H1 (cell line): ENCODE measurements around the gene PDRG1. TPM values are rescaled to one million over a fixed set of nuclear protein-coding genes. Genes with fewer than 3 reads are reported as not detected.

Experiments used
- CTCF ChIA-PET: fragments of 300-600 bp; sonication (Branson Sonifier 250); formaldehyde crosslinking; loops from one replicate; lab custom pipeline; 2021; ENCODE audit not compliant: partially characterized antibody; lab: Charles Lee
- POLR2A ChIA-PET: fragments of 300-600 bp; sonication (Branson Sonifier 250); formaldehyde crosslinking; loops from one replicate; lab custom pipeline; 2021; ENCODE audit warnings: inconsistent platforms; ENCODE audit not compliant: partially characterized antibody; lab: Charles Lee
- DNase-seq, 2 experiments: peaks; one replicate each; pipeline versions ENCODE4 v3.0.0 to v3.0.0-alpha.2; 2010 to 2022; ENCODE audit warnings: low spot score in 2 of 2, low read depth in 1 of 2, mixed read lengths in 1 of 2
- FAIRE-seq: peaks from 2 replicates; lab custom pipeline; 2011; peaks lifted over from hg19 to GRCh38; lab: Jason Lieb, UNC
- H2AFZ ChIP-seq: 2 replicates; pipeline ENCODE4 v1.8.1; 2012; ENCODE audit warnings: low read length, inconsistent platforms
- H2AK5ac ChIP-seq: 2 replicates; pipeline ENCODE4 v1.6.1; 2013; ENCODE audit warnings: low read depth, low read length
- H2BK120ac ChIP-seq: replicated peaks from 2 replicates; pipeline ENCODE3; 2013; ENCODE audit warnings: low read depth, low read length, inconsistent platforms
- H2BK12ac ChIP-seq: 2 replicates; pipeline ENCODE4 v1.6.1; 2013; ENCODE audit warnings: low read depth, low read length
- H2BK15ac ChIP-seq: 2 replicates; pipeline ENCODE4 v1.6.1; 2013; ENCODE audit warnings: low read length
- H2BK20ac ChIP-seq: 2 replicates; pipeline ENCODE4 v1.6.1; 2013; ENCODE audit warnings: low read length
- H2BK5ac ChIP-seq: 2 replicates; pipeline ENCODE4 v1.6.1; 2013; ENCODE audit warnings: low read depth, low read length
- H3K14ac ChIP-seq: 2 replicates; pipeline ENCODE4 v1.6.1; 2013; ENCODE audit warnings: inconsistent platforms; ENCODE audit not compliant: insufficient read length
- H3K18ac ChIP-seq: 2 replicates; pipeline ENCODE4 v1.6.1; 2013; ENCODE audit warnings: low read length; ENCODE audit errors: extremely low read depth
- H3K23ac ChIP-seq: 2 replicates; pipeline ENCODE4 v1.6.1; 2013; ENCODE audit warnings: inconsistent platforms; ENCODE audit not compliant: insufficient read length
- H3K23me2 ChIP-seq: 2 replicates; pipeline ENCODE4 v1.6.1; 2013; ENCODE audit warnings: low read depth, low read length
- H3K27ac ChIP-seq: 2 replicates; pipeline ENCODE4 v1.6.1; 2011; ENCODE audit warnings: low read depth, low read length, inconsistent platforms
- H3K27me3 ChIP-seq, 4 experiments: replicated peaks in 1 of 4; 1 replicate in 1 of 4; 2 replicates in 3 of 4; pipeline versions ENCODE4 v1.6.1 to v1.8.1; 2011 to 2013; ENCODE audit warnings: low read length in 3 of 4, mild to moderate bottlenecking in 3 of 4, inconsistent platforms in 2 of 4, mixed read lengths in 2 of 4, moderate library complexity in 1 of 4; ENCODE audit not compliant: control insufficient read depth in 3 of 4, insufficient read depth in 3 of 4; ENCODE audit errors: extremely low read depth in 1 of 4
- H3K36me3 ChIP-seq, 4 experiments: 2 replicates each; pipeline versions ENCODE4 v1.6.1 to v1.8.1; 2011 to 2013; ENCODE audit warnings: mild to moderate bottlenecking in 4 of 4, low read length in 3 of 4, moderate library complexity in 2 of 4, control low read depth in 1 of 4, inconsistent platforms in 1 of 4; ENCODE audit not compliant: insufficient read depth in 4 of 4, control insufficient read depth in 2 of 4
- H3K4ac ChIP-seq: replicated peaks from 2 replicates; pipeline ENCODE3; 2013; ENCODE audit warnings: low read length, low read depth, mixed read lengths, inconsistent platforms; ENCODE audit not compliant: insufficient read length
- H3K4me1 ChIP-seq, 4 experiments: replicated peaks in 1 of 4; 1 replicate in 1 of 4; 2 replicates in 3 of 4; pipeline versions ENCODE4 v1.6.1 to v1.8.1; 2011 to 2013; ENCODE audit warnings: low read length in 3 of 4, inconsistent platforms in 2 of 4, mixed read lengths in 1 of 4; ENCODE audit not compliant: insufficient read depth in 4 of 4, control insufficient read depth in 3 of 4
- H3K4me2 ChIP-seq, 2 experiments: 2 replicates each; pipeline versions ENCODE4 v1.6.1 to v1.8.1; 2011 to 2013; ENCODE audit warnings: low read depth in 2 of 2, low read length in 2 of 2, control low read depth in 1 of 2, inconsistent platforms in 1 of 2, mild to moderate bottlenecking in 1 of 2; ENCODE audit not compliant: insufficient read depth in 1 of 2
- H3K4me3 ChIP-seq, 4 experiments: fragments of 200-600, 300-600 bp in 1 of 4; sonication (generic), shearing (Covaris generic), sonication (Bioruptor Twin) in 1 of 4; 2 replicates each; pipeline versions ENCODE4 v1.5.1 to v1.8.1; 2011 to 2016; ENCODE audit warnings: low read length in 4 of 4, low read depth in 3 of 4, control low read depth in 2 of 4, inconsistent platforms in 2 of 4, mild to moderate bottlenecking in 2 of 4, mixed read lengths in 1 of 4, moderate library complexity in 1 of 4; ENCODE audit not compliant: insufficient read depth in 2 of 4; ENCODE audit errors: extremely low read depth in 1 of 4
- H3K56ac ChIP-seq: replicated peaks from 2 replicates; pipeline ENCODE3; 2013; ENCODE audit warnings: low read depth, mild to moderate bottlenecking, mixed read lengths, low read length, inconsistent platforms; ENCODE audit not compliant: insufficient read length
- H3K79me1 ChIP-seq: 2 replicates; pipeline ENCODE4 v1.6.1; 2013; ENCODE audit warnings: low read depth, low read length, control low read depth
- H3K79me2 ChIP-seq, 2 experiments: 2 replicates each; pipeline versions ENCODE4 v1.6.1 to v1.8.1; 2012 to 2013; ENCODE audit warnings: low read length in 2 of 2, mild to moderate bottlenecking in 2 of 2, inconsistent platforms in 1 of 2; ENCODE audit not compliant: insufficient read depth in 2 of 2, control insufficient read depth in 1 of 2
- H3K9ac ChIP-seq, 4 experiments: replicated peaks in 1 of 4; 1 replicate in 1 of 4; 2 replicates in 3 of 4; pipeline versions ENCODE4 v1.6.1 to v1.8.1; 2011 to 2013; ENCODE audit warnings: low read depth in 3 of 4, low read length in 3 of 4, control low read depth in 2 of 4, mild to moderate bottlenecking in 2 of 4, moderate library complexity in 2 of 4, inconsistent platforms in 1 of 4; ENCODE audit errors: extremely low read depth in 1 of 4
- H3K9me3 ChIP-seq, 2 experiments: 2 replicates each; pipeline versions ENCODE4 v1.6.1 to v1.8.1; 2012 to 2013; ENCODE audit warnings: mild to moderate bottlenecking in 2 of 2, moderate library complexity in 2 of 2, control low read depth in 1 of 2, inconsistent platforms in 1 of 2, low read depth in 1 of 2, low read length in 1 of 2, mixed read lengths in 1 of 2; ENCODE audit not compliant: insufficient read depth in 2 of 2
- H4K20me1 ChIP-seq, 2 experiments: replicated peaks in 1 of 2; 2 replicates each; pipeline versions ENCODE3 to v1.8.1; 2011 to 2013; ENCODE audit warnings: inconsistent platforms in 2 of 2, low read length in 2 of 2, mild to moderate bottlenecking in 1 of 2; ENCODE audit not compliant: insufficient read depth in 2 of 2, control insufficient read depth in 1 of 2
- H4K5ac ChIP-seq: 2 replicates; pipeline ENCODE4 v1.6.1; 2013; ENCODE audit warnings: low read length, low read depth, mixed read lengths, inconsistent platforms; ENCODE audit not compliant: insufficient read length
- H4K8ac ChIP-seq: 2 replicates; pipeline ENCODE4 v1.8.0; 2013; ENCODE audit warnings: mild to moderate bottlenecking, moderate library complexity, low read length, inconsistent platforms; ENCODE audit not compliant: insufficient read depth; ENCODE audit errors: extremely low read depth
- H4K91ac ChIP-seq: replicated peaks from 2 replicates; pipeline ENCODE3; 2013; ENCODE audit warnings: low read length, mixed read lengths, inconsistent platforms; ENCODE audit not compliant: insufficient read length
- ASH2L ChIP-seq: fragments of 200-600, 300-600 bp; sonication (generic); IDR thresholded peaks from one replicate; pipeline ENCODE4 v1.7.1; 2017; ENCODE audit warnings: low read length
- EGR1 ChIP-seq: IDR thresholded peaks from 2 replicates; pipeline ENCODE4 v1.6.1; 2011; ENCODE audit warnings: low read depth, low read length, borderline replicate concordance
- GABPA ChIP-seq: IDR thresholded peaks from 2 replicates; pipeline ENCODE4 v1.6.1; 2011; ENCODE audit warnings: mild to moderate bottlenecking, low read length, moderate library complexity, borderline replicate concordance; ENCODE audit not compliant: insufficient read depth
- NRF1 ChIP-seq: IDR thresholded peaks from 2 replicates; pipeline ENCODE4 v1.6.1; 2011; ENCODE audit warnings: mild to moderate bottlenecking, low read depth, low read length, improper control_type of control experiment
- POLR2AphosphoS5 ChIP-seq: IDR thresholded peaks from 2 replicates; pipeline ENCODE4 v1.6.1; 2011; ENCODE audit warnings: low read depth, low read length
- RAD21 ChIP-seq, 2 experiments: IDR thresholded peaks in 1 of 2; conservative IDR thresholded peaks in 1 of 2; 2 replicates each; pipeline ENCODE4 v1.6.1; 2011; ENCODE audit warnings: low read depth in 2 of 2, low read length in 2 of 2, improper control_type of control experiment in 1 of 2, inconsistent platforms in 1 of 2, mild to moderate bottlenecking in 1 of 2, moderate library complexity in 1 of 2
- SAP30 ChIP-seq: fragments of 300-600 bp; sonication (generic); IDR thresholded peaks from 2 replicates; pipeline ENCODE4 v1.7.1; 2012; ENCODE audit warnings: low read length, moderate library complexity, mild to moderate bottlenecking, inconsistent platforms; ENCODE audit not compliant: insufficient read depth, insufficient replicate concordance
- TBP ChIP-seq: IDR thresholded peaks from 2 replicates; pipeline ENCODE4 v1.6.1; 2011; ENCODE audit warnings: low read depth, low read length, improper control_type of control experiment
- TEAD4 ChIP-seq: IDR thresholded peaks from 2 replicates; pipeline ENCODE4 v1.6.1; 2012; ENCODE audit warnings: low read depth, low read length, inconsistent platforms, mixed read lengths
- WGBS, 2 experiments: shearing (Covaris generic) in 1 of 2; methylation state at CpG; one replicate each; pipeline versions ENCODE4 v1.1.6 to v1.1.7; 2013 to 2015; ENCODE audit warnings: low lambda C conversion rate in 2 of 2, mixed read lengths in 2 of 2, inconsistent platforms in 1 of 2, low coverage in 1 of 2, missing lambda C conversion rate in 1 of 2; ENCODE audit not compliant: insufficient replicate concordance in 2 of 2, insufficient coverage in 1 of 2, insufficient read length in 1 of 2; ENCODE audit errors: extremely low coverage in 1 of 2, missing lambda C conversion rate in 1 of 2; 5-methylcytosine and 5-hydroxymethylcytosine counted together
- polyA plus RNA-seq, 7 experiments: library from polyadenylated mRNA; depleted of rRNA in 3 of 7; stranded (reverse) in 5 of 7; unstranded in 2 of 7; fragments of >200 nt in 5 of 7; fragments of 200-250 nt in 2 of 7; gene quantifications; 1 replicate in 5 of 7; 2 replicates in 1 of 7; 4 replicates in 1 of 7; pipeline versions ENCODE4 v1.2.1 to v1.2.3, GENCODE V29; 2011 to 2013; ENCODE audit warnings: missing spikeins in 2 of 7, mixed read lengths in 2 of 7
- total RNA-seq: library from RNA; stranded (reverse); fragmentation: NEBNext Ultra II Directional; extraction: Animal tissue kit (Norgen Biotek cat#: 25700); gene quantifications from 2 replicates; pipeline ENCODE4 v1.2.1, GENCODE V29; 2021

The PDRG1 gene
- total and polyA plus RNA-seq, 2 of the 8 experiments (the other 6 are each of a cell fraction or from before 2014, with no cell fraction given), result 14.2 to 20.8 TPM

DNA sequence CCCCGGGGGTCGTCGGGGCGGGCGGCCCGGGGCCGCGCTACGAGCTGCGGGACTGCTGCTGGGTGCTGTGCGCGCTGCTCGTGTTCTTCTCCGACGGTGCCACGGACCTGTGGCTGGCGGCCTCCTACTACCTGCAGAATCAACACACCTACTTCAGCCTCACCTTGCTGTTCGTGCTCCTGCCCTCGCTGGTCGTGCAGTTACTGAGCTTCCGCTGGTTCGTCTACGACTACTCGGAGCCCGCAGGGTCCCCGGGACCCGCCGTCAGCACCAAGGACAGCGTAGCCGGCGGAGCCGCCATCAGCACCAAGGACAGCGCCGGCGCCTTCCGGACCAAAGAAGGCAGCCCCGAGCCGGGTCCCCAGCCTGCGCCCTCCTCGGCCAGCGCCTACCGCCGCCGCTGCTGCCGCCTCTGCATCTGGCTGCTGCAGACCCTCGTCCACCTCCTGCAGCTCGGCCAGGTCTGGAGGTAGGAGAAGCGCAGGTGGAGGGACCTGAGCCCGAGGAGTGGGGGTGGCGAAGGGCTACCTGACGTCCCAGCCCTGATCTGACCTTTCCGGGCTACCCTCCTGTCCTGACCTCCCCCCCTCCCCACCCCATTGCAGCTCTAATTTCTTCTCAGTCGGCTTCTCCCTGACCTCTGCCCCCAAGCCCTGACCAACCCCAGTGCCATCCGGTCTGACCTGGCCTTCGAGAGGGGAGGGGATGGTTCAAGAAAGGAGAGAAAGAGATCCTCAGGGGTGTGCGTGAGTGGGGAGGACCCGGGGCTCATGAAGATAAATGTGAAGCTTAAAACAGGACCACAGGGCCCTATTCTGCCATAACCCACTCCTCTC lies 16.7 kb upstream of the PDRG1 start:
- no peak overlapping the region for H4K5ac ChIP-seq
- no peak overlapping the region for H2BK5ac ChIP-seq
- H3K36me3 ChIP-seq, result no peaks in the 10 kb centered on the region
- CTCF ChIA-PET, result interaction anchor here (0.6 to 3.2 kb wide), 19 partner anchors 10 to 216 kb away, joined by 3 to 13 read pairs (median 4); partner anchors contain the start of gene PDRG1
- peaks cover 3% of the 10 kb centered on the region; the same call in 1 of the 2 replicates for H3K23me2 ChIP-seq
- no peak for FAIRE-seq
- no peak overlapping the region for H3K27ac ChIP-seq
- no peaks in the 10 kb centered on the region for H3K9me3 ChIP-seq
- peak overlapping the region; percentile 43 to 70 (median 64) for H3K4me3 ChIP-seq
- no peak overlapping the region for H3K23ac ChIP-seq
- H3K27me3 ChIP-seq, result peaks cover 0 to 8% (median 2%) of the 10 kb centered on the region in 4 experiments; a peak in 5 of 7 replicates
- H4K8ac ChIP-seq, result no peak overlapping the region
- H3K4ac ChIP-seq, result no peak overlapping the region
- no peaks in the 10 kb centered on the region for H3K79me2 ChIP-seq
- DNase-seq, result peak; percentile 77 to 99
- H2AK5ac ChIP-seq, result no peak overlapping the region
- no peak overlapping the region for H3K18ac ChIP-seq
- no peak overlapping the region for H2BK120ac ChIP-seq
- H4K91ac ChIP-seq, result no peak overlapping the region
- no peak overlapping the region for H2BK15ac ChIP-seq
- H3K4me1 ChIP-seq, result peaks cover 0 to 12% (median 7%) of the 10 kb centered on the region in 4 experiments; a peak in 5 of 7 replicates
- H3K9ac ChIP-seq, result peak overlapping the region in 1 of 4 experiments; percentile 13; a peak in 2 of 7 replicates
- H3K56ac ChIP-seq, result no peak overlapping the region
- no peak overlapping the region; the same call in 1 of the 2 replicates for H2AFZ ChIP-seq
- no peak overlapping the region for H3K14ac ChIP-seq
- H2BK20ac ChIP-seq, result no peak overlapping the region
- WGBS, 2 experiments, result 8% methylated on average over 42 of the region's 57 CpGs; no CpG with 5 or more reads in 1 of the 2 experiments
- POLR2A ChIA-PET, result interaction anchor here (0.5 to 1.8 kb wide), 11 partner anchors 9 to 327 kb away, joined by 3 to 8 read pairs (median 3); partner anchors contain the start of genes PDRG1 and TM9SF4
- H3K79me1 ChIP-seq, result no peaks in the 10 kb centered on the region
- peak overlapping the region; percentile 87 to 99 for H3K4me2 ChIP-seq
- peaks cover 3 to 5% of the 10 kb centered on the region in 2 experiments for H4K20me1 ChIP-seq
- H2BK12ac ChIP-seq, result no peak overlapping the region
- TF ChIP-seq NRF1 (no peak), SAP30 (peak; percentile 99), POLR2AphosphoS5 (peak; percentile 65; the same call in 1 of the 2 replicates), TEAD4 (no peak), GABPA (peak; percentile 84; the same call in 1 of the 2 replicates), RAD21 (IDR thresholded peaks at IDR 0.05 in 1 of 2, conservative IDR thresholded peaks at IDR 0.05 in 1 of 2; ENCODE audit: low read depth in 2 of 2, low read length in 2 of 2) (peak; percentile 29 to 48; a peak in 3 of 4 replicates), EGR1 (peak; percentile 10; the same call in 1 of the 2 replicates), ASH2L (peak; percentile 75), TBP (peak; percentile 67; the same call in 1 of the 2 replicates)
